ENCODE data around the gene PTGFRN. TPM values are rescaled to one million over a fixed set of nuclear protein-coding genes. Genes with fewer than 3 reads are reported as not detected.

The PTGFRN gene
- total RNA-seq, 1 experiment from 2014 or later: 60.6 TPM

GRCh38 chr1:116944613-116945012, 34.9 kb downstream of the PTGFRN start:
- POLR2A ChIA-PET: no interaction called here
- no peaks in the 10 kb centered on the region for H3K9me3 ChIP-seq (ENCODE audit: control insufficient read depth in 1 of 2, insufficient read depth in 1 of 2, low read depth in 1 of 2, low read length in 2 of 2)
- H3K4me1 ChIP-seq (ENCODE audit: control insufficient read depth in 1 of 2, insufficient read depth in 2 of 2, low read length in 2 of 2): no peaks in the 10 kb centered on the region
- DNase-seq (ENCODE audit: low read depth, low spot score): no peak
- no peak overlapping the region for H3K4me2 ChIP-seq (ENCODE audit: low read length)
- H3K9ac ChIP-seq (ENCODE audit: low read length): no peak overlapping the region
- no peaks in the 10 kb centered on the region for H4K20me1 ChIP-seq (ENCODE audit: insufficient read depth)
- no peaks in the 10 kb centered on the region for H3K79me2 ChIP-seq (ENCODE audit: insufficient read depth, low read length)
- H3K27ac ChIP-seq (ENCODE audit: low read depth, low read length): no peak overlapping the region
- H3K9me2 ChIP-seq (ENCODE audit: insufficient read depth): no peaks in the 10 kb centered on the region
- no peak overlapping the region for H2AFZ ChIP-seq (ENCODE audit: low read depth, low read length, poor library complexity, severe bottlenecking)
- CTCF ChIA-PET: no interaction called here
- H3K27me3 ChIP-seq (ENCODE audit: insufficient read depth, low read length): no peaks in the 10 kb centered on the region
- peaks cover 4 to 5% of the 10 kb centered on the region in 2 experiments; a peak in 2 of 4 replicates for H3K36me3 ChIP-seq (ENCODE audit: control insufficient read depth in 1 of 2, insufficient read depth in 2 of 2, low read length in 2 of 2)
- no peak for TF ChIP-seq CEBPB (IDR thresholded peaks at IDR 0.05; ENCODE audit: low read depth)
- no peak for TF ChIP-seq CBX3 (IDR thresholded peaks at IDR 0.05; ENCODE audit: low read depth)
- no peak for TF ChIP-seq ZBTB33 (IDR thresholded peaks at IDR 0.05; ENCODE audit: extremely low read depth, insufficient replicate concordance, low read length)
- TF ChIP-seq SIN3A (IDR thresholded peaks at IDR 0.05; ENCODE audit: low read depth): no peak
- TF ChIP-seq SRF (IDR thresholded peaks at IDR 0.05; ENCODE audit: low read depth): no peak
- no peak for TF ChIP-seq ELF1 (IDR thresholded peaks at IDR 0.05; ENCODE audit: borderline replicate concordance, low read depth)
- no peak for TF ChIP-seq ZFX (IDR thresholded peaks at IDR 0.05)
- no peak for TF ChIP-seq MAX (IDR thresholded peaks at IDR 0.05)
- TF ChIP-seq POLR2A (IDR thresholded peaks at IDR 0.05; ENCODE audit: borderline replicate concordance, extremely low read depth, insufficient read depth, insufficient read length): no peak
- TF ChIP-seq EZH2phosphoT487 (IDR thresholded peaks at IDR 0.05; ENCODE audit: borderline replicate concordance): no peak
- TF ChIP-seq CTCF (IDR thresholded peaks at IDR 0.05 in 2 of 3, conservative IDR thresholded peaks at IDR 0.05 in 1 of 3; ENCODE audit: borderline replicate concordance in 1 of 3, insufficient read depth in 1 of 3, low read depth in 2 of 3, low read length in 2 of 3): no peak
- TF ChIP-seq RAD21 (IDR thresholded peaks at IDR 0.05; ENCODE audit: low read depth): no peak
- H3K4me3 ChIP-seq (replicated peaks in 1 of 2; ENCODE audit: low read depth in 1 of 2, low read length in 2 of 2): no peak overlapping the region
- intact Hi-C loops (cut with micrococcal nuclease): loop anchor here (5.0 kb wide), 1 partner anchor 93 kb away; no protein-coding TSS in a partner anchor
- no peak for ATAC-seq
- BruUV-seq (replicated peaks): no TSS peak
- RAD21 ChIA-PET (ENCODE audit: low non-redundant PET in 1 of 2, low total read pairs in 2 of 2, uncharacterized antibody in 2 of 2, unreplicated experiment in 2 of 2): no interaction called here

Measured in HCT116 (cell line).